Neuronal stem cell (in vitro differentiated cells): Measurements from ENCODE around the gene COL19A1.

ENCODE experiments used
- DNase-seq: peaks from one replicate; pipeline ENCODE4 v3.0.0-alpha.2; 2013; ENCODE audit warnings: low spot score
- H2AFZ ChIP-seq: one replicate; pipeline ENCODE4 v1.6.1; 2013; ENCODE audit warnings: mild to moderate bottlenecking, low read length, inconsistent platforms
- H2AK5ac ChIP-seq: 2 replicates; pipeline ENCODE4 v1.6.1; 2013; ENCODE audit warnings: low read depth, mild to moderate bottlenecking, inconsistent platforms, low read length, moderate library complexity, mixed read lengths
- H2BK120ac ChIP-seq: 2 replicates; pipeline ENCODE4 v1.6.1; 2013; ENCODE audit warnings: low read depth, mild to moderate bottlenecking, inconsistent platforms, low read length, moderate library complexity, mixed read lengths
- H2BK12ac ChIP-seq: one replicate; pipeline ENCODE4 v1.6.1; 2013; ENCODE audit warnings: low read length, inconsistent platforms
- H2BK15ac ChIP-seq: 2 replicates; pipeline ENCODE4 v1.6.1; 2013; ENCODE audit warnings: mild to moderate bottlenecking, low read length, inconsistent platforms, mixed read lengths
- H2BK5ac ChIP-seq: one replicate; pipeline ENCODE4 v1.6.1; 2013; ENCODE audit warnings: inconsistent platforms, mild to moderate bottlenecking, low read length, moderate library complexity
- H3K14ac ChIP-seq: one replicate; pipeline ENCODE4 v1.6.1; 2013; ENCODE audit warnings: low read length, inconsistent platforms
- H3K18ac ChIP-seq: 2 replicates; pipeline ENCODE4 v1.6.1; 2013; ENCODE audit warnings: low read length, inconsistent platforms
- H3K23ac ChIP-seq: 2 replicates; pipeline ENCODE4 v1.6.1; 2013; ENCODE audit warnings: low read depth, mild to moderate bottlenecking, mixed read lengths, low read length, inconsistent platforms; ENCODE audit not compliant: poor library complexity
- H3K27ac ChIP-seq: replicated peaks from 3 replicates; pipeline ENCODE4 v1.5.1; 2013; ENCODE audit warnings: low read length, inconsistent platforms
- H3K27me3 ChIP-seq, 3 experiments: 2 replicates each; pipeline ENCODE4 v1.6.1; 2013; ENCODE audit warnings: low read length in 3 of 3, mild to moderate bottlenecking in 2 of 3, inconsistent platforms in 1 of 3, low read depth in 1 of 3, mixed read lengths in 1 of 3, moderate library complexity in 1 of 3; ENCODE audit not compliant: control insufficient read depth in 3 of 3, insufficient read depth in 3 of 3
- H3K36me3 ChIP-seq, 2 donors: replicated peaks in 1 of 2; 2 replicates each; pipeline ENCODE4 v1.6.1; 2013; ENCODE audit warnings: low read length in 2 of 2; ENCODE audit not compliant: control insufficient read depth in 2 of 2, insufficient read depth in 2 of 2
- H3K4ac ChIP-seq: 2 replicates; pipeline ENCODE4 v1.6.1; 2013; ENCODE audit warnings: inconsistent platforms, mild to moderate bottlenecking, low read length, moderate library complexity
- H3K4me1 ChIP-seq, 2 donors: 1 replicate in 1 of 2; 2 replicates in 1 of 2; pipeline ENCODE4 v1.6.1; 2013; ENCODE audit warnings: low read length in 2 of 2, low read depth in 1 of 2; ENCODE audit not compliant: control insufficient read depth in 2 of 2, insufficient read depth in 1 of 2
- H3K4me2 ChIP-seq: one replicate; pipeline ENCODE4 v1.6.1; 2013; ENCODE audit warnings: mild to moderate bottlenecking, low read length, inconsistent platforms; ENCODE audit not compliant: insufficient read depth, poor library complexity, severe bottlenecking
- H3K4me3 ChIP-seq, 2 donors: 2 replicates each; pipeline ENCODE4 v1.5.1; 2013; ENCODE audit warnings: low read length in 2 of 2, mild to moderate bottlenecking in 2 of 2, inconsistent platforms in 1 of 2, moderate library complexity in 1 of 2
- H3K79me1 ChIP-seq: one replicate; pipeline ENCODE4 v1.6.1; 2013; ENCODE audit warnings: low read depth, mild to moderate bottlenecking, inconsistent platforms, low read length, moderate library complexity
- H3K9ac ChIP-seq: one replicate; pipeline ENCODE4 v1.6.1; 2013; ENCODE audit warnings: mild to moderate bottlenecking, low read depth, low read length, inconsistent platforms; ENCODE audit not compliant: poor library complexity
- H3K9me3 ChIP-seq, 2 donors: replicated peaks in 1 of 2; 2 replicates each; pipeline versions ENCODE3 to v1.6.1; 2013; ENCODE audit warnings: low read length in 2 of 2, mild to moderate bottlenecking in 2 of 2, inconsistent platforms in 1 of 2, low read depth in 1 of 2, mixed read lengths in 1 of 2, moderate library complexity in 1 of 2; ENCODE audit not compliant: control insufficient read depth in 2 of 2, insufficient read depth in 1 of 2
- H4K8ac ChIP-seq: one replicate; pipeline ENCODE4 v1.6.1; 2013; ENCODE audit warnings: low read depth, mild to moderate bottlenecking, inconsistent platforms, low read length, moderate library complexity
- H4K91ac ChIP-seq: one replicate; pipeline ENCODE4 v1.6.1; 2013; ENCODE audit warnings: low read length, low read depth, mild to moderate bottlenecking, inconsistent platforms; ENCODE audit not compliant: poor library complexity
- WGBS, 2 donors: extraction: QIAGEN DNeasy Blood & Tissue Kit; methylation state at CpG; one replicate each; pipeline ENCODE4 v1.1.7; 2013; ENCODE audit warnings: missing lambda C conversion rate in 2 of 2, mixed read lengths in 1 of 2; ENCODE audit not compliant: insufficient read length in 2 of 2, insufficient replicate concordance in 1 of 2; ENCODE audit errors: extremely low coverage in 2 of 2; 5-methylcytosine and 5-hydroxymethylcytosine counted together

The COL19A1 gene

DNA sequence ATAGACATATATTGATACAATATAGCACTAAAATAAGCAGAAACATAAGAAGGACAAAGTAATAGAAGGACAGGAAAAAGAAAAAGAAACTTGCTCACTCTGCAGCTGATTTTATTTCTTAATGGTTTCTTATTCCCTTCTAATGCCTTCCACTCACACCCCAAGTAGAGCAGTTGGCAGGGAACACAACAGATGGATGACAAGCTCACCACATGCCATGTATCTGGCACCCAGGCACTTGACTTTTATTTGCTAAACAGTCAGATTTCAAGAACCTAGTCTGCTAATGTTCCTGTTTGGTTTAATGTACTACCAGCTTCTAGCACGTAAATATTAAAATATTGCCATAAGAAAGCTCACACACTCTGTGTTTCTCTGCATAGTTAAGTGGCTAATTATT lies 87.1 kb downstream of the COL19A1 start:
- no peak for DNase-seq
- no CpG with 5 or more reads among the region's 1 CpG for WGBS, 2 donors
- no peak overlapping the region for H3K18ac ChIP-seq

DNA sequence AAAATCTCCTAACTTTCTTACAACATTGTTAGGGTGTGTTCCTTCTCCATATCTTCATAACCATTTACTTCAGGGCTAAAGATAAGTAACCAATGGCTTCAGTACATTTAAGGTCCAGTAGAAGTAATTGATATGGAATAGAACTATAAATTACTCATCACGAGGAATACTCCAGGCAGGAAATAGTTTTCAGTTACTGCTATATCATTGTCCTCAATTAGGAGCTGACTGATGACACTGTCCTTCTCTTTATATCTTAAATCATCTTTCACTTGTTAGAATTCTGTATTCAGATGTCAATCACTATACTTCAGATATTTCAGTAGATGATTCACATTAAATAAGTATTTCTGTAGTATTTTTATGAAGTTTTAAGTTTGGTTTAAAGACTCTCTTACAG lies 88.4 kb downstream of the COL19A1 start:
- Histone ChIP-seq H3K14ac (no peak overlapping the region), H3K27me3 (no peaks in the 10 kb centered on the region), H2BK12ac (no peak overlapping the region), H3K4me1 (peaks cover 0 to 2% of the 10 kb centered on the region in 2 donors), H2AK5ac (no peak overlapping the region), H2AFZ (no peak overlapping the region), H3K4me2 (no peak overlapping the region), H2BK15ac (no peak overlapping the region), H3K27ac (no peak overlapping the region), H2BK5ac (no peak overlapping the region), H3K4me3 (no peak overlapping the region), H3K79me1 (no peaks in the 10 kb centered on the region), H4K8ac (no peak overlapping the region), H3K18ac (no peak overlapping the region), H3K9me3 (no peaks in the 10 kb centered on the region), H4K91ac (no peak overlapping the region), H3K36me3 (no peaks in the 10 kb centered on the region), H3K4ac (no peak overlapping the region), H3K23ac (no peak overlapping the region), H3K9ac (no peak overlapping the region), H2BK120ac (no peak overlapping the region)
- no CpG with 5 or more reads among the region's 1 CpG for WGBS, 2 donors
- DNase-seq, result no peak

More for the DNA sequence above, 87.1 kb downstream of the COL19A1 start:
- H3K9me3 ChIP-seq, result no peaks in the 10 kb centered on the region
- no peak overlapping the region for H2BK12ac ChIP-seq
- no peak overlapping the region for H3K4me2 ChIP-seq
- no peaks in the 10 kb centered on the region for H3K27me3 ChIP-seq
- peaks cover 0 to 2% of the 10 kb centered on the region in 2 donors for H3K4me1 ChIP-seq
- no peak overlapping the region for H3K23ac ChIP-seq
- no peak overlapping the region for H3K9ac ChIP-seq
- H2AK5ac ChIP-seq, result no peak overlapping the region
- no peak overlapping the region for H2AFZ ChIP-seq
- H3K79me1 ChIP-seq, result no peaks in the 10 kb centered on the region
- no peak overlapping the region for H2BK120ac ChIP-seq
- H3K27ac ChIP-seq, result no peak overlapping the region
- H3K4ac ChIP-seq, result no peak overlapping the region
- H2BK15ac ChIP-seq, result no peak overlapping the region
- H4K8ac ChIP-seq, result no peak overlapping the region
- no peak overlapping the region for H3K14ac ChIP-seq
- H3K4me3 ChIP-seq, result no peak overlapping the region
- H4K91ac ChIP-seq, result no peak overlapping the region
- H3K36me3 ChIP-seq, result no peaks in the 10 kb centered on the region
- no peak overlapping the region for H2BK5ac ChIP-seq

DNA sequence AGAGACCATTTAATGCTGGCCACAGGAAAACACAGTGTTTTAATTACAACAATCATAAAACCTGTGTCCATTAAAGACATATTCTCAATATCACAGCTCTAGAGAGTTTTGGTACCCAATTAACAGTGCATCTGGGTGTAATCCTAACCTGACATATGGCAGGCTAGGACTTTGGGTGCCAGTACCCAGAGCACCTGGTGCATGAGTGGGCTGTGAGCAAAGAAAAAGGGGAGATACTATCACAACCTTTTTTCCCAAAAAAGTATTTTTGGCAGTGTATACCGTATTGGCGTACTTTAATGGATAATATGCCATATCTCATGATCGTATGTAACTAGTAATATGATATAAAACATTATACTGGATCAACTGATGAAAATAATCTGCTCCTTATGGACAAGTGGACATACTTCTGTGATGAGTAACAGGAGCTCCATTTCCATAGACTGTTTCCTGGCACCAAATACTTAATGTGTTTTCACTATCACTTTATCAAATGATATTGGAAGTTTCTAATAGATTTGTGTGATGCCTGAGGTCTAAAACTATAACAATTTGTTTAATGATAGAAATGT lies 91.7 kb downstream of the COL19A1 start:
- Histone ChIP-seq H3K9ac (no peak overlapping the region), H3K14ac (no peak overlapping the region)

DNA sequence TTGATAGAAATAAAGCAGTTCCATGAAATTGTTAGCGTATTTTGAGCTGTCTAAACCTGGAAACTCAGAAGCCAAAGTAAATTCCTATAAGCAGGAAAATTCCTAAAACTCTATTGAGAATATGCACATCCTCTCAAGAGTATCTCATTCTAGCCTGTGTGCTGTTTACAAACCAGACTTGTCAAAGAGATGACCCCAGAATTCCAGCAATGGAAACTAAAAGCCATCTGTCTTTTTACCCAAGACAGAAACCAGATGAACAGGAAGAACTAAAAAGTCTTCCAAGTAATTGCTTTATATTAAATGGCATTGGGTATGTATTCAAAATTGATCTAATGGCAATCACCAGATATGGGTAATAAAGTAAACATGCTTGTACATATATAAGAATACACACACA lies 92.6 kb downstream of the COL19A1 start:
- H3K9me3 ChIP-seq, result peaks cover 0 to 3% of the 10 kb centered on the region in 2 donors
- no peak overlapping the region for H3K23ac ChIP-seq
- H3K4me3 ChIP-seq, result no peak overlapping the region
- H4K8ac ChIP-seq, result no peak overlapping the region
- no CpG with 5 or more reads among the region's 1 CpG for WGBS, 2 donors
- no peak overlapping the region for H2BK15ac ChIP-seq
- H3K27ac ChIP-seq, result no peak overlapping the region
- no peak overlapping the region for H3K18ac ChIP-seq
- no peaks in the 10 kb centered on the region for H3K79me1 ChIP-seq
- H2BK5ac ChIP-seq, result no peak overlapping the region
- no peak overlapping the region for H3K9ac ChIP-seq
- H2AK5ac ChIP-seq, result no peak overlapping the region
- H2AFZ ChIP-seq, result no peak overlapping the region
- H2BK120ac ChIP-seq, result no peak overlapping the region
- no peaks in the 10 kb centered on the region for H3K27me3 ChIP-seq
- no peak overlapping the region for H3K4me2 ChIP-seq
- no peaks in the 10 kb centered on the region for H3K36me3 ChIP-seq
- no peak overlapping the region for H4K91ac ChIP-seq
- no peak overlapping the region for H2BK12ac ChIP-seq
- no peaks in the 10 kb centered on the region for H3K4me1 ChIP-seq
- no peak for DNase-seq
- H3K14ac ChIP-seq, result no peak overlapping the region
- no peak overlapping the region for H3K4ac ChIP-seq

More for the DNA sequence above, 91.7 kb downstream of the COL19A1 start:
- H2BK120ac ChIP-seq, result no peak overlapping the region
- no peak overlapping the region for H3K4ac ChIP-seq
- DNase-seq, result no peak
- no peak overlapping the region for H2BK5ac ChIP-seq
- no CpG with 5 or more reads among the region's 3 CpGs for WGBS, 2 donors
- H3K4me3 ChIP-seq, result no peak overlapping the region
- no peak overlapping the region for H2AK5ac ChIP-seq
- H3K4me1 ChIP-seq, result no peaks in the 10 kb centered on the region
- no peak overlapping the region for H4K8ac ChIP-seq
- H3K36me3 ChIP-seq, result no peaks in the 10 kb centered on the region
- H3K18ac ChIP-seq, result no peak overlapping the region
- H2BK12ac ChIP-seq, result no peak overlapping the region
- no peak overlapping the region for H2BK15ac ChIP-seq
- no peak overlapping the region for H3K23ac ChIP-seq
- H3K27me3 ChIP-seq, result no peaks in the 10 kb centered on the region
- no peak overlapping the region for H2AFZ ChIP-seq
- H3K27ac ChIP-seq, result no peak overlapping the region
- no peak overlapping the region for H3K4me2 ChIP-seq
- no peak overlapping the region for H4K91ac ChIP-seq
- H3K9me3 ChIP-seq, result no peaks in the 10 kb centered on the region
- no peaks in the 10 kb centered on the region for H3K79me1 ChIP-seq
